Loucy (cell line): ENCODE results near the gene UQCR10.

Experiments
- CTCF ChIP-seq: fragments of 200-600 bp; sonication (generic); conservative IDR thresholded peaks from 2 replicates; pipeline ENCODE4 v1.5.1; 2014; ENCODE audit warnings: mild to moderate bottlenecking, antibody characterized with exemption, low read length
- EZH2phosphoT487 ChIP-seq: fragments of 200-600 bp; IDR thresholded peaks from 2 replicates; pipeline ENCODE4 v1.6.1; 2018; ENCODE audit warnings: antibody characterized with exemption, mild to moderate bottlenecking, moderate library complexity, borderline replicate concordance

- TF ChIP-seq CTCF, result no peak
- no peak for TF ChIP-seq EZH2phosphoT487
These were observed 15.1 kb downstream of the UQCR10 start for GRCh38 chr22:29782061-29782845.
